Left colon (tissue), 2 donors: ENCODE results near the gene MPEG1. TPM values are rescaled to one million over a fixed set of nuclear protein-coding genes. Genes with fewer than 3 reads are reported as not detected.

Experiments
- ATAC-seq: fragments of 200-7000 bp; cut with Tn5 transposase; one replicate; pipeline ENCODE4 v1.9.1; 2020; ENCODE audit warnings: mild to moderate bottlenecking, moderate library complexity
- DNase-seq, 2 donors: peaks; one replicate each; pipeline ENCODE4 v3.0.0-alpha.2; 2020
- intact Hi-C, 2 donors: fragments of 100-400 bp; cut with DNase I in 1 of 2; cut with micrococcal nuclease in 1 of 2; formaldehyde crosslinking; loops; one replicate each; pipeline versions ENCODE4 v1.11.2 to v1.14.0; 2022; cut with DNase I, micrococcal nuclease
- long read RNA-seq: library from polyadenylated mRNA; unstranded; transcript quantifications from one replicate; pipeline ENCODE4 v2.0.0, GENCODE V29; 2021
- total RNA-seq, 2 donors: library from RNA; stranded (reverse); fragmentation: NEBNext Ultra II Directional; extraction: Animal tissue kit (Norgen Biotek cat#: 25700); gene quantifications; one replicate each; pipeline ENCODE4 v1.2.1, GENCODE V29; 2021
- donor health status: DM: no; HTN: no; CAD: no.
- donor health status: DM: yes; HTN: yes; CAD: no.

MPEG1 gene, protein sequence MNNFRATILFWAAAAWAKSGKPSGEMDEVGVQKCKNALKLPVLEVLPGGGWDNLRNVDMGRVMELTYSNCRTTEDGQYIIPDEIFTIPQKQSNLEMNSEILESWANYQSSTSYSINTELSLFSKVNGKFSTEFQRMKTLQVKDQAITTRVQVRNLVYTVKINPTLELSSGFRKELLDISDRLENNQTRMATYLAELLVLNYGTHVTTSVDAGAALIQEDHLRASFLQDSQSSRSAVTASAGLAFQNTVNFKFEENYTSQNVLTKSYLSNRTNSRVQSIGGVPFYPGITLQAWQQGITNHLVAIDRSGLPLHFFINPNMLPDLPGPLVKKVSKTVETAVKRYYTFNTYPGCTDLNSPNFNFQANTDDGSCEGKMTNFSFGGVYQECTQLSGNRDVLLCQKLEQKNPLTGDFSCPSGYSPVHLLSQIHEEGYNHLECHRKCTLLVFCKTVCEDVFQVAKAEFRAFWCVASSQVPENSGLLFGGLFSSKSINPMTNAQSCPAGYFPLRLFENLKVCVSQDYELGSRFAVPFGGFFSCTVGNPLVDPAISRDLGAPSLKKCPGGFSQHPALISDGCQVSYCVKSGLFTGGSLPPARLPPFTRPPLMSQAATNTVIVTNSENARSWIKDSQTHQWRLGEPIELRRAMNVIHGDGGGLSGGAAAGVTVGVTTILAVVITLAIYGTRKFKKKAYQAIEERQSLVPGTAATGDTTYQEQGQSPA
- 10 to 100 TPM in 1 of 2 donors, 1 to 10 TPM in 1; 5.0 to 24.2 TPM for total RNA-seq
- long read RNA-seq, full-length matches to known transcripts, result 3 of 3 reads
- long read RNA-seq, partial matches to known transcripts, result 0 of 3 reads
- long read RNA-seq, other reads (novel, unspliced or antisense), result 0 of 3 reads

DNA sequence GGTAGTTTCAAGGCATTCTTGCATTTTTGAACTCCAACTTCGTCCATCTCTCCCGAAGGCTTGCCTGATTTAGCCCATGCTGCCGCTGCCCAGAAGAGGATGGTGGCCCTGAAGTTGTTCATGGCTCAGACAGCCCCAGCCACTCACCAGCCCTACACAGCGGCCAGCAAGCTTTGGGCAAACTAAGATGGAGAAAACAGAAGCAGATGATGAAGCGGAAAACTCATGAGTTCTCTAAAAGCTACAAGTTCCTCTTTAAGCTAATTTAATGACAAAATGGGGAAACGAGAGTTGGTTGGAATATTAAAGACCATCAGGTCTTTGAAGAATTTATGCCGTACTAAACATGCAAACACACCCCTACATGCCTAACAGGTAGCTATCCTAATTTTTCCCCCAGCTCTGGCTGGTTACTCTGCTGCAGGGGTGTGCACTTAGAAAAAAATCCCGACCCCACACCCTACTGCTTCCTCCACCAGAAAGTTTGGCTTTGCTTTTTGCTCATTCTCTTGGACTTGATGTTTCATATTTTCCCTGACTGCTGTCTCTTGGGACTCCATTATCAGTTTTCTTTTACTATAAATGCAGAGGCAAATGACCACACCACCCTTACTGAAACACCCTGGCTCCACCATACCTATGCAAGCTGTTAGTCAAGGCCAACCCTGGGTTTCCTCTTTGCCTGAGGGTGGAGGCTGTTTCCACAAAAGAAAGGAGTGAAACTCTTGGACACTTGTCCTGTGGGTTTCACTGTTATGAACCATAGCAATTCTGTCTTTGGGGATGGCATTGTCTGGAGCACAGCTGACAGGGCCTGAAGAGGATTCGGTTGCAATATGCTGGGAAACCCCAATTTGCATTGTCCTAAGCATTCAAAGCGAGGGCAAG lies at the start of gene MPEG1:
TSS of gene MPEG1 (minus strand) at position 184 of the 888 bp plus-strand sequence. CDS start at position 122, 62 bp downstream.
- DNase-seq, result no peak
- intact Hi-C loops, result no loop called here
- ATAC-seq, result no peak

DNA sequence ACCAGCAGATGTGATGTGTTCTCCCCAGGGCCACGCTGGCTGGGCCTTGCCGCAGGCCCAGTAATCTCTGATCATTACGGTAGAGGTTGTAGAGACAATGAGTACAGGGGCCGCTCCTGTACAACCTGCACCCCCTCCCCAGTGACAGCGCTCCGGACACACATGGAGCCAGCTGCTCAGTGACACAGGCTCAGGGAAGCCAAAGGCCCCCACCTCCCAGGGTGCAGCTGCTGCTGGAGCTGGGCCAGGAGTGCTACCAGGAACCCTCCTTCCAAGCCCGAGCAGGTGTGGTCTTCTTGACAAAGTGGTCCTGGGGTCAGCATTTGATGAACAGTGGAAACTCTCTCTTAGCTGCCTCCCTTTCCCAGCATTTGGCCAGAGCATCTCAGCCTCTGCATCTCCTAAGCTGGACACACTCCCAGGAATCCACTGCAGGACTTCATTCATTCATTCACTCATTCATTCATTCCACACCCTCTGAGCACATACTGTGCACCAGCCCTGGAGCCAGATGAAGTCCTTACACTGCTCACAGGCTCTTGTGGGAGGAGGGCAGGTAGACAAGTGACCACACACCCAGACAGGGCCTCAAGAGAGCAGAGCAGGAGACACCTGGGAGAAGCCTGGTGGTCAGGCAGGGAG lies 49.6 kb upstream of the MPEG1 start:
- no peak for DNase-seq
- ATAC-seq, result no peak
- intact Hi-C loops, result no loop called here

DNA sequence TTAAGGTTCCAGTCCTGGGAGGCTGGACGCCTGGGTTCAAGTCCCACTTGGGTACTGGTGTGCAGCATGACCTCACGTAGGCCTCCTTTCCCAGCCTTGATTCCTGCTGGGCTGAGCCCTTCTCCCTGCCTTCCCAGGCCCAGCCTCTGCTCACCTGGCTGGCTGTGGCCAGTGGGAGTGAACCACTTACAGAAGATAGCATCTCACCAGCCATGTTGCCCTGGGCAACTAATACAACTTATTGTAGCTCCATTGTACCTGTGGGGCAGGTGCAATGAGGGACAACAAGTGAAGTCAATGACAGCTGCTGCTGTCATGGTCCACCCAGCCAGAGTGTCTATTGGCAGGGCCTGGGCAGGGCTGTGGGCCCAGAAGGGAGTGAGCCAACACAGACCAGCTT lies 48.4 kb upstream of the MPEG1 start:
- intact Hi-C loops, result no loop called here
- DNase-seq (no peak), ATAC-seq (no peak)

DNA sequence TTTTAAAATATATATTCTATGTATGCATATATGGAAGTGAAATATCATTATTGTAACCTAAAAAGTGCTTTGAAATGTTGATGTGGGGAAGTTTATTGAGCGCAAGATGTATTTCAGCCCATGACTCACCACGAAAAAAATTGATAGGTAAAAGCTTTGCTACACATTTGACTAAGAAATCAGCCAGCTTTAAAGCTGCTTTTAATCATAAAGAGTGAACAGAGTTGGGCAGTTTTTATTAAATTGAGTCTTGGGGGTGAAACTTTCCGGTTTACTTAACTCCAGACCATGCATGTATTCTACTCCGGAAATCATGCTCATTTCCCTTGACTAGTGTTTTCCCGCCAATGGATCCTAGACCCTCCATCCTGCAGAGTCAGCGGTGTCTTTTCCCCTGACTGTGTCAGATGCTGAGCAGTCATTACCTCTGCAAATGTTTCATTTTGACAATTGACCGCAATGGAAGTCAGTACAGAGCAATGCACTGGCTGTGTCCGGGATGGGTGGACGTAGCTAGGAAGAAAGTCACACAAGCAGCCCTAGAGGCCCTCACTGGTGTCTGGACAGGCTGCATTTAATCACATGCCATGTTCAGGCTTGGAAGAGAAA lies 47.2 kb upstream of the MPEG1 start:
- ATAC-seq, result no peak
- no peak for DNase-seq
- intact Hi-C loops, result no loop called here

DNA sequence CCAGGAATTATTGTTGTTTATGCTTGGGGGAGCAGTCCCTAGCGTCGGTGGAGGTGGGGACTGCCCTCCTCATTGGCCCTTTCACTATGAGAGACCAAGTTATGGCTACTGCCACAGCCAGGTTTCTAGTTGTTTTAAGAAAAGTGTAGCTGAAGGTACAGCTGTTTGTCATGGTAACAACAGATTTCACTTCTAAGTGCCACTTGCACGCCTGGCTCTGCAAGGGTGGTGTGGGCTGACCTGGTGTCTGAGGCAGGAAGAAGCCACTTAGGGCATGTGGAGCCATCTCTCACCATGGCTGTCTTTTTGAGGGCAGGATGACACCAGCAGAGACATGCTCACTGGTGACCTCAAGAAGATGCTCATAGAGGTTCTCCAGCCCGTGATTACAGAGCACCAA lies 46.3 kb upstream of the MPEG1 start:
- intact Hi-C loops, result no loop called here
- DNase-seq, result no peak
- ATAC-seq, result no peak

DNA sequence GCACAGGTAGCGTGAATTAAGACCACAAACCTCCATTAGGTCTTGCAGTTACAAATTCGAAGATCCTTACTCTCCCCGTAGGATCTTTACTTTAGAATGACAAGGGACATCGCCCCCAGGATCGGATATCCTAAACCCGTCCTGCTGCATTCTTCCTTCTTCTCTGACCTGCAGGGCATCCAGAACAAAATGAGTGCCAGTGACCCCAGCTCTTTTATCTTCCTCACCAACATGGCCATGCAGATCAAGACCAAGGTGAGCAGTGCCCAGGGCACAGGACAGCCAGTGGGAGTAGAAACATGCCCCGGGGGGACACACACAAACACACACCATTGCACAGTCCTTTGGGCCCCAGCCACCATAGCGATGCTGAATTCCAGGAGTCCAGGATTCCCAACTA lies 42.6 kb upstream of the MPEG1 start:
- intact Hi-C loops, result no loop called here
- no peak for DNase-seq
- no peak for ATAC-seq

DNA sequence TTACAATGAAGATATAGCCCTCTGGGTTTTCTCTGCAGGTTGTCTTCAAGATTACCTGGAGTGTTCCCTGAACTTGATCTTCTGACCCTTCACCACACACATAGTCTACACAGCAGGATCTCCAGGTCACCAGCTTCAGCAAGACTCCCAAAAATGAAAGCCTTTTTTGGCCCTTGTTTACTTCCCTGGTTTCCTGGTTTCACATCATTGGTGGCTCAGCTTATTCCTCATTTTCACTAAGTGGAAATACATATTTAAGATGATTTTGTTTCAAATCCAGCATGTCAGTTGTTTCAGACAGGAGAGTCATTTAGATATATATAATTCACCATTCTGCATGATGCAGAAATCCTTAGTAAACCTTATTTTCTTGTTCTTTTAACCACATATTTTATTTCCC lies 41.6 kb upstream of the MPEG1 start:
- no peak for ATAC-seq
- intact Hi-C loops, result no loop called here
- DNase-seq, result no peak

DNA sequence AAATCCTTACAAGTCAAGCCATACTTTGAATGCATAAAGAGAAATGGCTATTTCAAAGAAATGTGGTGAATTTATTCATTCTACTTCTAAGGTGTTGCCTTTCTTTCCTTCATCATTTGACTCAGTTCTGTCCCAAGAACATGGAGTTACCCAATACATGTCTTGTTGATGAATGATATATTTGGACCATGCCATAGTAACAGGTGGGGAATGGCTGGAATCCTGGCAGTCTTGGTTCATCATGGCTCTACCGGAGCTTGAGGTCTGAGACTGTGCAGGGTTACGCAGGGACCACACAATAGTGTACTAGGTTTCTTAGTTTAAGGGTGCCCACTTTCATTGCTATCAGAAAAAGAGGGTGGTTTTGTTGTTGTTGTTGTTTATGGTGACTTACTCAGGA lies 40.3 kb upstream of the MPEG1 start:
- DNase-seq, result no peak
- ATAC-seq, result no peak
- intact Hi-C loops, result no loop called here

DNA sequence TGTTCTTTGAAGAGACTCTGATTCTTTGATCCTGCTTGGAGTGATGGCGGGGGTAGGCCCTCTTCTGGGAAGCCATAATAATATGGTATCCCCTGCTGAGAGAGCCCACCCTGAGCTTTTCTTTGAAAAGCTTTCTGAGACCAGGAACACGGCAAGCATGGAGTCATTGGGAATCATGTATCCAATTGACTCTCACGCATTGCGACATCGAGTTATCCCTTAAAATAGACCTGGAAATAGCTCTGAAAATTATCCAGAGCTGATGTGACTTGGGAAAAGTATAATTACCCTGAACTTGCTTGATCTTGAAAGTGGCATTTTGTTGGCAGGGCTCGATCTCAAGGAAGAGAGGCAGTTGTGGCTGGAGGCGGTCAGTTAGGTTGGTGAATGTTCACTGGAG lies 36.8 kb upstream of the MPEG1 start:
- ATAC-seq, result no peak
- intact Hi-C loops, result no loop called here
- no peak for DNase-seq

DNA sequence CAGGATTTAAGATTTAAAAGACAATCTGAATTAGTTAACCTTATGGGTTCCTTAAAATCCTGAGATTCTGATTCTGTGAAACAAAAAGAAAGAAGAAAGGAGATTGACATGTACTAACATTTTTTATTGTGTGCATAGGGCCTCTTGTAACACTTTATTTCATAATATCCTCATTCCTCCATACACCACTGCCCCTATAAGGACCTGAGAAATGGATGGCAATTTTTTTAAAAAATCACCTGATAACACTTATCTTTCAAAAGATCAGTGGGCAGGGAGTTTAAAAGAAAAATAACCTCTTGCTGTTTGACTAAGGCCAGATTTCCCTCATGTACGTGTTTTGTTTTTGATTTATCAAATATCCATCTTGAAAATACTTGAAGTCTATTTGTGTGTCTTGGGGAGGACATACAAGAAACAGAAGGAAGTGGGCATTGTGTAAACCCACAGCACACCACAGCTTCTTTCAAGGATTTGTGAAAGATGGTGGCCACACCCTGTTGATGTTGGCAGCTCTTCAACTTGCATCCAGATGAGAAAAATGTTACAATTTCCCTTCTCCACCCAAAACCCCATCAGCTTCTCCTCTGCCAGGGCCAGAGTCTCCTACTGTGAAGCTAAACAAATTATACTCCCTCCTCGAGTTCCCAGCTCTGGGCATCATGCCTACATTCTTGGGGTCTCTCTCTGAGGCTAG lies 35.0 kb upstream of the MPEG1 start:
- DNase-seq (no peak), ATAC-seq (no peak)
- intact Hi-C loops, result no loop called here

DNA sequence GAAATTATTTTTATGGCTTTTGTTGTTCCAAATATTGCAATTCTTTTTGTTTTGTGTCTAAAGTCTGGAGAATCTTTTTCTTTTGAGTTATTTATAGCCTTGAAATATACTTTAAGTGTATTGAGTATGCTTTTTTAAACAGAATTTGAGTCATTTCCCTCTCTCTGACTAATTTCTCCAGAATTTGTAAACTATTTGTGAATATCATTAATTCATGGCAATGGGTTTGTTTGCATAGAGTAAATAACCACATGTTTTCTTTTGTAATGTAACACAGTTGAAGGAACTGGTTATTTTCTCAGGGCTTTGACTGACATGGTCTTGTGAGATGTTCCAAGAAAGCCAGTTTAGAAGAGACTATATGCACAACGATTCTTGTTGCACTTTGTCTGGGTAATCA lies 30.9 kb upstream of the MPEG1 start:
- DNase-seq (no peak), ATAC-seq (no peak)
- intact Hi-C loops, result no loop called here

DNA sequence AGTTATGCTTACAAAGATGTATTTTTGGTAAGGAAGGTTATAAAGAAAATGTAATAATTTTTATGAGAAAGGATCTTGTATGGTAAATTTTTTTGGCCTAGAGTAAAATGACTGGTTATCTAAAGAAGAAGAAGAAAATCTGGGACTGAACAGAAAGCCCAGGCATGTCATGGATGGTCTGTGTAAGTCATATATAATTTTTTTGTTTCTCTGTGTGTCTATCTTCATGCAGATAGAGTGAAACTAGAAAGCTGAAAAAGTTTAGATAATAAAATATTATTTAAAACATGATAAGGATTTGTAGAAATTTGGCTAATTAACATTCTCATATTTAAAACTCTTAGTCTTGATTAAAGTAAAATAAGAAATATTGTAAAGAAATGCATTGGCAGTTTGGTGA lies 27.6 kb upstream of the MPEG1 start:
- DNase-seq, result no peak
- intact Hi-C loops, result no loop called here
- ATAC-seq, result no peak

DNA sequence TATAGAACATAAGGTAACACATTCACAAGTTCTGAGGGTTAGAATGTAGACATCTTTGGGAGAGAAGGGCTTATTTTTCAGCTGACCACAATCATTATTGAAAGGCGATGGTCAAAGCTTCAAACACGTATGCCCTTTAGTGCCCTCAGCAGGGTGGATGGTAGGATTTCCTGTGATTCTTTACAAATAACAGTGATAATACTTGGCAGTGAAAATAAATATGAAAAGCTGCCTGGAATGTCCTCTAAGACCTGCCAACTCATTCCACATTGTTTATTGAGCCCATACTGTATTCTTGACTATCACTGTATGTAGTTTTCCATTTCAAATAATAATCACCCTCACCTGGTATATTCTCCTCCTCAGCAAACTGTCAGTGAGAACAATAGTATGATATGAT lies 13.7 kb upstream of the MPEG1 start:
- ATAC-seq (no peak), DNase-seq (no peak)
- intact Hi-C loops, result no loop called here

DNA sequence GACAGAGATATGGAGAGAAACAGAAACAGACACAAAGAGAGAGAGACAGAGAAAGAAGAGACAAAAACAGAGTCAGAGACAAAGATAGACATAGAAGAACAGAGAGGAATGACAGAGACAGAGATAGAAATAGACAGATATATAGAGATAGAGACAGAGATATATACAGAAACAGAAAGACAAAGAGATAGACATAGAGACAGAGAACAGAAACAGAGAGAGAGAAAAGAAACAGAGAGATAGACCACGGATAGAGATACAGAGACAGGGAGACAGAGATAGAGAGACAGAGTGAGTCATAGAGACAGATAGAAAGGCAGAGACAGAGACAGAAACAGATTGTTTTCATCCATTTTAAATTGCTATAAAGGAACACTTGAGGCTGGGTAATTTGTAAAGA lies 12.3 kb upstream of the MPEG1 start:
- intact Hi-C loops, result no loop called here
- DNase-seq (no peak), ATAC-seq (no peak)

DNA sequence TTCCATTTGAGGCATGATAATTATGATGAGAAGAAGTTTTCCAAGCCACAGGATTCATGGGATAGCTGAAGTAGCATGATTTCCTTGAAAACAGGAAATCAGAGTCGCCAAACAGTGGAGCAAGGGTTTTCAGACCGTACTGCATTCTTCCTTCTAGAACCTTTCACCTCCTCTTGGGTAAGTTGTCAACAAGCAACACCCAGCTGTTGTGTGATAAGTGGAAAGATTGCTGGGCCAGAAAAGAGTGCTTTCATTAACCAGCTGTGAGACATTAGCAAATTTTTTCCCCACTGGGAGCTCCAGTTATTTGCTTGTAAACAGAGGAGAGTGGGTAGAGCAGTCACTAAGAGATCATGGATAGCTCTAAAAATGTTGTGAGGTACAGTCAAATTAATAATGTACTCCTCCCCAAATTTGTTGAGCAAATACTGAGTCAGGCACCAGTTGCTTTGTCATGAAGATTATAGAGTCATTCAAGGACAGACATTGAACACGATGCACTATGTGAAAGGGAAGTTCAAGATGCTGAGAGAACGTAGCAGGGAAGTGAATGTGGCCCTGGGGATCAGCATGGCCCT lies 11.7 kb upstream of the MPEG1 start:
- ATAC-seq, result no peak
- no peak for DNase-seq
- intact Hi-C loops, result no loop called here

DNA sequence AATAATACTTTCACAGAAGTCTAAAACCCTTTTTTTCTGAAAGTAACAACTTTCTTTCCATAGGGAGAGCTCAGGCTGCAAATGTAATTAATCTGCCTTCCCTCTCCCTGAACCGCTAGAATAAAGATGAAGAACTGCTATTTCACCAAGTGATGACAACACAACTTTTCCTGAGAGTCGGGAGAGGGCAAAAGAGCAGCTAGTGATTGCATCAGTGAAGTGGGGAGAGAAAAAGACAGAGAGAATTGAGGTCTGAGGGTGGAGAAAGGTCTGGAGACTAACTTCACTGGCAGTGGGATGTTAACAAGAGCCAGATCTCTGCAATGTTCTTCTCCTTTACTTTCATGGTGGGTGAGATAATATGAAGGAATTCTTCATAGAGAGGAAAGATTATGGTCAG lies 10.9 kb upstream of the MPEG1 start:
- intact Hi-C loops, result no loop called here
- ATAC-seq (no peak), DNase-seq (no peak)

DNA sequence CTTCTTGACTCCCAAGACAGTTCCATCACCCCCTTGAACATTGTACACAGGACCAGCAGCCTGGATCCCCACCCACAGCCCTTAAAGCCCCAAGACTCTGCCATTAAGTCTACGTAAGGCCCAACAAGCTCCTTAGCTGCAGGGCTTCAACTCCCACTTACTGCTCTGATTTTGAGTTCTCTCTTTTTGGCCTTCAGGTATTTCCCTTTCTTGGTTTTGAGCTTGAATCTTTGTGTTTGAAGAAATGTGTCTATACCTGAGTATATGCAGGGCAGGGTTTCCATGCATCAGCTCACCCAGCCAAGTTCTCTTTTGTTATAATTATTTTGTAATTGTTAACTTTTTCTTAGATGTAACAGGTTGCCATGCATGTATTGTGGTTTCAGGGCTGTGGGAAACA lies 10.4 kb upstream of the MPEG1 start:
- DNase-seq (no peak), ATAC-seq (no peak)
- intact Hi-C loops, result no loop called here
